ENCODE results near the gene TVP23A.

The TVP23A gene

DNA sequence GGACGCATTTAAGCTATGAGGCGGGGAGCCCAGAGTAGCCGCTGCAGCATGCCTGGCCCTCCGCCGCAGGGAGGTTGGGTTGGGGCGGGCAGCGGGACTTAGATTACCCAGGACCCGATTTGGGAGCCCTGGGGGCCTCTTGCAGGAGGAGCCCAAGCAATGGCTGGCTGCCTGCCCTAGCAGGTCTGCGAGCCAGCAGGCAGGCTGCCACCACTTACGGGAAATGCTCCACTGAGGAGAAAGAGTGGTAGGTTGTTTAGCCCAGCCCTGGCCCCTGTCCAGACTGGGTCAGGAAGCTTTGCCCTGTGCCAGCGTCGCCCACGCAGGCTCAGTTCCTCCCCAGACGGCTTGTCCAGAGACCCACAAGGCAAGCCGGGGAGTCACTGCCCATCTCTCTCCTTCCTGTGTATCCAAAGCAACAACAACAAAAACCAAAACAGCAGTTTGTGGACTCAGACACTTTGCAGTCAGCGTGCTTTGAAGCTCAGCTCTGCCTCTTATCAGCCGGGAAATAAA lies 10.3 kb upstream of the TVP23A start:
- DNase-seq (ENCODE audit: low spot score): no peak
- TF ChIP-seq, protein P1, sequence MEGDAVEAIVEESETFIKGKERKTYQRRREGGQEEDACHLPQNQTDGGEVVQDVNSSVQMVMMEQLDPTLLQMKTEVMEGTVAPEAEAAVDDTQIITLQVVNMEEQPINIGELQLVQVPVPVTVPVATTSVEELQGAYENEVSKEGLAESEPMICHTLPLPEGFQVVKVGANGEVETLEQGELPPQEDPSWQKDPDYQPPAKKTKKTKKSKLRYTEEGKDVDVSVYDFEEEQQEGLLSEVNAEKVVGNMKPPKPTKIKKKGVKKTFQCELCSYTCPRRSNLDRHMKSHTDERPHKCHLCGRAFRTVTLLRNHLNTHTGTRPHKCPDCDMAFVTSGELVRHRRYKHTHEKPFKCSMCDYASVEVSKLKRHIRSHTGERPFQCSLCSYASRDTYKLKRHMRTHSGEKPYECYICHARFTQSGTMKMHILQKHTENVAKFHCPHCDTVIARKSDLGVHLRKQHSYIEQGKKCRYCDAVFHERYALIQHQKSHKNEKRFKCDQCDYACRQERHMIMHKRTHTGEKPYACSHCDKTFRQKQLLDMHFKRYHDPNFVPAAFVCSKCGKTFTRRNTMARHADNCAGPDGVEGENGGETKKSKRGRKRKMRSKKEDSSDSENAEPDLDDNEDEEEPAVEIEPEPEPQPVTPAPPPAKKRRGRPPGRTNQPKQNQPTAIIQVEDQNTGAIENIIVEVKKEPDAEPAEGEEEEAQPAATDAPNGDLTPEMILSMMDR (IDR thresholded peaks at IDR 0.05; ENCODE audit: borderline replicate concordance, control extremely low read depth, extremely low read depth, insufficient read depth, missing control alignments): no peak
- in situ Hi-C loops (cut with MboI; ENCODE audit: low sequenced_read_pairs, unreplicated experiment): no loop called here

DNA sequence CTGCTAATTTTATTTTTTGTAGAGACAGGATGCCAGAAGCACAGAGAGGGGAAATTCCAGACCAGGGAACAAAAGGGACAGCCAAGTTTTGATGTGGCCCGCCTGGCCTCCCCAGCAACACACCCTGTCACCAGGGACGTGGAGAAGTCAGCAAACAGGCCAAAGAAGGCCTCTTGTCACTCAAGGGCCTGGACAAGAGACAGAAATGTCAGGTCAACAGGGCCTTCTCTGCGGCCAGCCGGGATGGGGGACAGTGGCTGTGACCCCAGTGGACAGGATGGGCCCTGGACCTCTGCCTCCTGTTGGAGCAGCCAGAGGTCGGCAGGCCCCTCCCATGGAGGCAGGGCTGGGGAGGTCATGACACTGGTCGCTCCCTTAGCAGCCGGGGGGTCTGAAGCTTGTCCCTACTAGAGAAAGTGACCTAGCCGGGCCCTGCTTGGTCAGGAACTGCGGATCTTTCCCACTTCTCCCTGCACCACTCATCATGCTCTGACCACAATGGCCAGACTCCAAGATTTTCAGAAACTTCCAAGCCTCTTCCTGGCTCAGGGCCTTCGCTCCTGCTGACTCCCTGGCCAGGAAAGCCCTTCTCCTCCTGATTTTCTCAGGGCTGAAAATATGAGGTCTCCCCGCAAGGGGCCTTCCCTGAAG lies 9.2 kb upstream of the TVP23A start:
- TF ChIP-seq, protein P1 (IDR thresholded peaks at IDR 0.05; ENCODE audit: borderline replicate concordance, control extremely low read depth, extremely low read depth, insufficient read depth, missing control alignments): no peak
- in situ Hi-C loops (cut with MboI; ENCODE audit: low sequenced_read_pairs, unreplicated experiment): no loop called here
- no peak for DNase-seq (ENCODE audit: low spot score)

DNA sequence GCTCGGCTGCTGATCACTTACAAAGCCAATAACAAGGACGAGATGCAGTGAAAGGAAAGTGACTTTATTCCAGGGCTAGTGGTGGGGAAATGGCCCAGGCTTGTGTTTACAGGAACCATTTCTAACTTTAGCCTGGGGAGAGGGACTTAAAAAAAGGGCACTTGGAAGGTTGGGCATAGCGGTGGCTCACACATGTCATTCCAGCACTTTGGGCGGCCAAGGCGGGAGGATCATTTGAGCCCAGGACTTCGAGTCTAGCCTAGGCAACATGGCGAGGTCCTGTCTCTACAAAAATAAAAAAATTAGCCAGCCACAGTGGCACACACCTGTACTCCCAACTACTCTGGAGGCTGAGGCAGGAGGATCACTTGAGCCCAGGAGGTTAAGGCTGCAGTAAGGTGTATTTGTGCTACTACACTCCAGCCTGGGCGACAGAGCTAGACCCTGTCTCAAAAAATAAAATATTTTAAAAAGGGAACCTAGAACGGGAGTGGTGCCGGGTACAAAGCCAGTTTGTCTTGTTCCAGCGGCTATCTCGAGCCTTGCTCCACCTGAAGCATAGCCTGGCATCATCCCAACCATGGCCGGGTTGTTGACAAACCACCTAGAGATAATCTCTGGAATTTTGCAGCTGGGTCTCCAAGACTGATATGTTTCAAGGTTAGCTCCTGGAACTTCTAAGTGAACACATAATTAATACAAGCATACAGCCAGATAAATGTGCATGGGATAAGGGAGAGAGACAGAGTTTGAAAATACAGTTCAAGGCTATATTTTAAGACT lies 5.7 kb upstream of the TVP23A start:
- in situ Hi-C loops (cut with MboI; ENCODE audit: low sequenced_read_pairs, unreplicated experiment): no loop called here
- TF ChIP-seq, protein P1 (IDR thresholded peaks at IDR 0.05; ENCODE audit: borderline replicate concordance, control extremely low read depth, extremely low read depth, insufficient read depth, missing control alignments): no peak
- DNase-seq (ENCODE audit: low spot score): no peak

DNA sequence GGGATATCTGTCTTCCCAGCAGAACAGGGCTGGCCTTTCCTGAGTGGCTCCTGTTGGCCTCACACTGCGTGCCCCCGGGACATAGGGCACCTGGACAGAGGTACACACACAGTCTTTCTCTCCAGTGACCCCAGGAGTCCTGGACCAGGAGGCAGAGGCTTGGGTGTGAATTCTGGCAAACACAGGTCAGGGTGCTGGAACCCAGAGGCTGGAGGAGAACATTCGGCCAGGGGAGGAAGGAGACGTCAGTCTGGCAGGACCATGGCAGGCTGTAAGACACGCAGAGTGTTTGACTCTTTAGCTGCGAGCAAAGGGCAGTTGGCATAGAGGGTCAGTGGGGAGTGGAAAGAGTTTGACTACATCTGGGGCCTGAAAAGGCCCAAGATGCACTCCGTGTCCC lies 4.1 kb upstream of the TVP23A start:
- in situ Hi-C loops (cut with MboI; ENCODE audit: low sequenced_read_pairs, unreplicated experiment): no loop called here
- no peak for DNase-seq (ENCODE audit: low spot score)
- TF ChIP-seq, protein P1 (IDR thresholded peaks at IDR 0.05; ENCODE audit: borderline replicate concordance, control extremely low read depth, extremely low read depth, insufficient read depth, missing control alignments): no peak

DNA sequence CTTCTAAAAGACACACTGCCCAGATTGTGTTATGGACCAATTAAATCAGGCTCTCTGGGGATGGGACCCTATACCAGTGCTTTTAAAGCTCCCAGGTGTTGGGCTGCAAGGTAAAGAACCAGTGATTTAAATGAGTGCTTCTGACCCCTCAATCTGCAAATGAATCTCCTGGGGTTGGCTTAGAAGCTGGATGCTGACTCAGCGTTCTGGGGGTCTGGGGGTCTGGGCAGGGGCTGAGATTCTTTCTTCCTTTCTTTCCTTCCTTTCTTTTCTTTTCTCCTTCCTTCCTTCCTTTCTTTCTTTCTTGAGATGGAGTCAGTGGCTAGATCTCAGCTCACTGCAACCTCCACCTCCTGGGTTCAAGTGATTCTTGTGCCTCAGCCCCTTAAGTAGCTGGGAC lies 2.0 kb upstream of the TVP23A start:
- TF ChIP-seq, protein P1 (IDR thresholded peaks at IDR 0.05; ENCODE audit: borderline replicate concordance, control extremely low read depth, extremely low read depth, insufficient read depth, missing control alignments): no peak
- DNase-seq (ENCODE audit: low spot score): no peak
- in situ Hi-C loops (cut with MboI; ENCODE audit: low sequenced_read_pairs, unreplicated experiment): no loop called here

DNA sequence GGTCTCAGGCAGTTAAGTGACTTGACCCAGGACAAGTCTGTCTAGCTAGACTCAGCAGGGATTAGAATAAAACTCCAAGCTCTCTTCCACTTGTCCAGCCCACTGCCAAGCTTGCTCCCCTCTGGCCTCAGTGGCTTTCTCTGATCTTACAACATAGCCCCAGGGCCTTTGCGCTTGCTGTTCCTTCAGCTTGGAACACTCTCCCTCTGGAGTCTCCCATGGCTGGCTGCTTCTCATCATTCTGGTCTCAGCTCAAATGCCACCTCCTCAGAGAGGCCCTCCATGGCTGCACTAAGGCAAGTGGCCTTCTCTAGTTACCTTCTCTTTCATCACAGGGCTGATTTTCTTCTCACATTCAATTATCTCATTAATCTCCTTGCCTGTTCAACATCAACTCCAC lies 1.1 kb downstream of the TVP23A start:
- TF ChIP-seq, protein P1 (IDR thresholded peaks at IDR 0.05; ENCODE audit: borderline replicate concordance, control extremely low read depth, extremely low read depth, insufficient read depth, missing control alignments): no peak
- in situ Hi-C loops (cut with MboI; ENCODE audit: low sequenced_read_pairs, unreplicated experiment): no loop called here
- DNase-seq (ENCODE audit: low spot score): no peak
